Heart left ventricle (tissue), 13 donors: ENCODE data around the gene USF2.

Experiments used
- CTCF ChIP-seq, 12 donors: fragments of 200-600 bp; sonication (generic) in 4 of 12; IDR thresholded peaks; one replicate each; pipeline versions ENCODE4 v1.5.0 to v1.8.0; 2018 to 2022; ENCODE audit warnings: antibody characterized with exemption in 12 of 12, mild to moderate bottlenecking in 5 of 12
- POLR2A ChIP-seq, 2 donors: fragments of 450-650 bp; IDR thresholded peaks; one replicate each; pipeline ENCODE4 v1.6.1; 2017; ENCODE audit warnings: antibody characterized with exemption in 2 of 2, mild to moderate bottlenecking in 2 of 2, moderate library complexity in 2 of 2
- donor health status: ischemic (EF 13 %, LVEDD 7.1; RV severe dilation, severe dysfunction).
- donor health status: DM: no; HTN: yes; CAD: no.
- donor health status: DM: no; HTN: no; CAD: no.
- donor health status: ischemic (EF 25% LVEDD 6.9; RV normal size, moderate dysfunction).
- donor health status: ischemic (EF 25% LVEDD 5.7; RV mildly dilated, moderate dysfunction).
- donor health status: ischemic (EF 35%, LVEDD 5.7; RV mildly dilated, moderate dysfunction).
- donor health status: nonischemic (EF 11% LVEDD 7.7; RV severe dilation, severe dysfunction).
- donor health status: DM: yes; HTN: yes; CAD: no.
- donor health status: PGD.
- donor health status: ischemic (EF 29% LVEDD 5.4; RV normal size, mild dysfunction).
- donor health status: nonischemic (EF 23%, LVEDD 6.1; RV moderate dilation, normal function).

- no peak for TF ChIP-seq CTCF (IDR thresholded peaks at IDR 0.05)
- TF ChIP-seq POLR2A (IDR thresholded peaks at IDR 0.05): no peak
Measured at GRCh38 chr19:35272954-35273649, 4.3 kb downstream of the USF2 start.
